ENCODE measurements around the gene ADAM12.

Gene ADAM12

GRCh38 chr10:126160571-126160970 lies 227.7 kb downstream of the ADAM12 start:
- ATAC-seq (ENCODE audit: insufficient read depth, low read depth) = no peak
- no peaks in the 10 kb centered on the region for H3K27me3 ChIP-seq (ENCODE audit: insufficient read depth, low read length, poor library complexity)

GRCh38 chr10:126158133-126158892 lies 230.0 kb downstream of the ADAM12 start:
- no peak for ATAC-seq (ENCODE audit: insufficient read depth, low read depth)

More at GRCh38 chr10:126160571-126160970, 227.7 kb downstream of the ADAM12 start:
- no peak overlapping the region for H3K9ac ChIP-seq (ENCODE audit: low read depth, low read length)
- H3K36me3 ChIP-seq (ENCODE audit: insufficient read depth, low read length) = no peaks in the 10 kb centered on the region
- no peak overlapping the region for H3K4me2 ChIP-seq (ENCODE audit: insufficient read depth, low read length)
- H3K9me3 ChIP-seq (ENCODE audit: insufficient read depth, low read length, severe bottlenecking) = peaks cover 2% of the 10 kb centered on the region
- no peak for DNase-seq
- no peak overlapping the region for H3K27ac ChIP-seq (ENCODE audit: low read length)
- H4K20me1 ChIP-seq (ENCODE audit: insufficient read depth, low read length) = no peaks in the 10 kb centered on the region
- TF ChIP-seq EZH2 (IDR thresholded peaks at IDR 0.05; ENCODE audit: borderline replicate concordance, low read depth, low read length, severe bottlenecking) (no peak), CTCF (IDR thresholded peaks at IDR 0.05; ENCODE audit: borderline replicate concordance, extremely low read depth, low read length, poor library complexity, severe bottlenecking) (no peak)
- H3K4me3 ChIP-seq (ENCODE audit: low read depth in 1 of 2, low read length in 2 of 2) = no peak overlapping the region
- H3K79me2 ChIP-seq (ENCODE audit: insufficient read depth, low read length) = no peaks in the 10 kb centered on the region
- no peak overlapping the region for H2AFZ ChIP-seq (ENCODE audit: low read depth, low read length)
- H3K4me1 ChIP-seq (ENCODE audit: insufficient read depth, low read length) = peaks cover 18% of the 10 kb centered on the region

GRCh38 chr10:126157189-126157588 lies 231.1 kb downstream of the ADAM12 start:
- DNase-seq = no peak
- TF ChIP-seq EZH2 (IDR thresholded peaks at IDR 0.05; ENCODE audit: borderline replicate concordance, low read depth, low read length, severe bottlenecking) (no peak), CTCF (IDR thresholded peaks at IDR 0.05; ENCODE audit: borderline replicate concordance, extremely low read depth, low read length, poor library complexity, severe bottlenecking) (no peak)

More at GRCh38 chr10:126158133-126158892, 230.0 kb downstream of the ADAM12 start:
- peaks cover 23% of the 10 kb centered on the region for H3K4me1 ChIP-seq (ENCODE audit: insufficient read depth, low read length)
- no peaks in the 10 kb centered on the region for H3K36me3 ChIP-seq (ENCODE audit: insufficient read depth, low read length)
- H4K20me1 ChIP-seq (ENCODE audit: insufficient read depth, low read length) = no peaks in the 10 kb centered on the region
- H3K4me2 ChIP-seq (ENCODE audit: insufficient read depth, low read length) = no peak overlapping the region
- TF ChIP-seq EZH2 (IDR thresholded peaks at IDR 0.05; ENCODE audit: borderline replicate concordance, low read depth, low read length, severe bottlenecking) (no peak), CTCF (IDR thresholded peaks at IDR 0.05; ENCODE audit: borderline replicate concordance, extremely low read depth, low read length, poor library complexity, severe bottlenecking) (no peak)
- H3K9me3 ChIP-seq (ENCODE audit: insufficient read depth, low read length, severe bottlenecking) = peaks cover 2% of the 10 kb centered on the region
- H3K27me3 ChIP-seq (ENCODE audit: insufficient read depth, low read length, poor library complexity) = no peaks in the 10 kb centered on the region
- no peak for DNase-seq
- H3K4me3 ChIP-seq (ENCODE audit: low read depth in 1 of 2, low read length in 2 of 2) = no peak overlapping the region
- no peak overlapping the region for H2AFZ ChIP-seq (ENCODE audit: low read depth, low read length)
- no peak overlapping the region for H3K9ac ChIP-seq (ENCODE audit: low read depth, low read length)
- H3K79me2 ChIP-seq (ENCODE audit: insufficient read depth, low read length) = no peaks in the 10 kb centered on the region
- no peak overlapping the region for H3K27ac ChIP-seq (ENCODE audit: low read length)

More at GRCh38 chr10:126157189-126157588, 231.1 kb downstream of the ADAM12 start:
- Histone ChIP-seq H3K79me2 (ENCODE audit: insufficient read depth, low read length) (no peaks in the 10 kb centered on the region), H3K4me1 (ENCODE audit: insufficient read depth, low read length) (peaks cover 23% of the 10 kb centered on the region), H3K36me3 (ENCODE audit: insufficient read depth, low read length) (no peaks in the 10 kb centered on the region), H3K9me3 (ENCODE audit: insufficient read depth, low read length, severe bottlenecking) (peaks cover 2% of the 10 kb centered on the region), H3K4me2 (ENCODE audit: insufficient read depth, low read length) (no peak overlapping the region), H4K20me1 (ENCODE audit: insufficient read depth, low read length) (no peaks in the 10 kb centered on the region), H3K27ac (ENCODE audit: low read length) (peak overlapping the region; percentile 75), H2AFZ (ENCODE audit: low read depth, low read length) (peak overlapping the region; percentile 64; the same call in 1 of the 2 replicates), H3K27me3 (ENCODE audit: insufficient read depth, low read length, poor library complexity) (no peaks in the 10 kb centered on the region), H3K9ac (ENCODE audit: low read depth, low read length) (no peak overlapping the region), H3K4me3 (ENCODE audit: low read depth in 1 of 2, low read length in 2 of 2) (no peak overlapping the region)
- no peak for ATAC-seq (ENCODE audit: insufficient read depth, low read depth)
